ACHN (cell line): ENCODE results near the gene TXNDC11.

ENCODE experiments used
- DNase-seq: peaks from one replicate; pipeline ENCODE4 v3.0.0-alpha.2; 2015
- in situ Hi-C: cut with HindIII; loops from 2 replicates; pipeline ENCODE4 v1.10.0; 2017; ENCODE audit warnings: low sequenced_read_pairs, low pct_ligation_motif_present, low pct_unique_long_range_greater_than_20kb

Gene TXNDC11

GRCh38 chr16:11682655-11683096 is 60.0 kb downstream of the TXNDC11 start:
- in situ Hi-C loops: no loop called here
- peak; percentile 44 for DNase-seq

- in situ Hi-C loops: no loop called here
- DNase-seq: no peak
Observed at GRCh38 chr16:11681976-11682654, 60.5 kb downstream of the TXNDC11 start.

GRCh38 chr16:11681556-11681955 is 61.1 kb downstream of the TXNDC11 start:
- no peak for DNase-seq
- in situ Hi-C loops: no loop called here

- in situ Hi-C loops: no loop called here
- no peak for DNase-seq
Observed at GRCh38 chr16:11679941-11680911, 62.4 kb downstream of the TXNDC11 start.

GRCh38 chr16:11679250-11679649 is 63.4 kb downstream of the TXNDC11 start:
- no peak for DNase-seq
- in situ Hi-C loops: no loop called here

- in situ Hi-C loops: no loop called here
- DNase-seq: no peak
Observed at GRCh38 chr16:11677959-11678881, 64.4 kb downstream of the TXNDC11 start.

- peak; percentile 45 for DNase-seq
- in situ Hi-C loops: no loop called here
Observed at GRCh38 chr16:11677451-11677951, 65.2 kb downstream of the TXNDC11 start.

- in situ Hi-C loops: no loop called here
- no peak for DNase-seq
Observed at GRCh38 chr16:11676799-11677198, 65.9 kb downstream of the TXNDC11 start.

- peak; percentile 64 for DNase-seq
- in situ Hi-C loops: no loop called here
Observed at GRCh38 chr16:11675561-11676511, 66.8 kb downstream of the TXNDC11 start.

- peak; percentile 56 for DNase-seq
- in situ Hi-C loops: no loop called here
Observed at GRCh38 chr16:11674818-11675560, 67.7 kb downstream of the TXNDC11 start.

GRCh38 chr16:11674001-11674817 is 68.4 kb downstream of the TXNDC11 start:
- in situ Hi-C loops: no loop called here
- no peak for DNase-seq

GRCh38 chr16:11673091-11674000 is 69.3 kb downstream of the TXNDC11 start:
- in situ Hi-C loops: no loop called here
- no peak for DNase-seq

- in situ Hi-C loops: no loop called here
Observed at GRCh38 chr16:11672206-11673090, 70.2 kb downstream of the TXNDC11 start.

GRCh38 chr16:11671676-11672075 is 71.0 kb downstream of the TXNDC11 start:
- in situ Hi-C loops: no loop called here
- DNase-seq: no peak

More at GRCh38 chr16:11672206-11673090, 70.2 kb downstream of the TXNDC11 start:
- DNase-seq: no peak
